ENCODE measurements around the gene SCAP.

Gene SCAP

GRCh38 chr3:47412842-47413520, 62.8 kb downstream of the SCAP start:
- DNase-seq = no peak

GRCh38 chr3:47412453-47412756, 63.3 kb downstream of the SCAP start:
- no peak for DNase-seq

GRCh38 chr3:47411696-47412452, 63.9 kb downstream of the SCAP start:
- no peak for DNase-seq

DNA sequence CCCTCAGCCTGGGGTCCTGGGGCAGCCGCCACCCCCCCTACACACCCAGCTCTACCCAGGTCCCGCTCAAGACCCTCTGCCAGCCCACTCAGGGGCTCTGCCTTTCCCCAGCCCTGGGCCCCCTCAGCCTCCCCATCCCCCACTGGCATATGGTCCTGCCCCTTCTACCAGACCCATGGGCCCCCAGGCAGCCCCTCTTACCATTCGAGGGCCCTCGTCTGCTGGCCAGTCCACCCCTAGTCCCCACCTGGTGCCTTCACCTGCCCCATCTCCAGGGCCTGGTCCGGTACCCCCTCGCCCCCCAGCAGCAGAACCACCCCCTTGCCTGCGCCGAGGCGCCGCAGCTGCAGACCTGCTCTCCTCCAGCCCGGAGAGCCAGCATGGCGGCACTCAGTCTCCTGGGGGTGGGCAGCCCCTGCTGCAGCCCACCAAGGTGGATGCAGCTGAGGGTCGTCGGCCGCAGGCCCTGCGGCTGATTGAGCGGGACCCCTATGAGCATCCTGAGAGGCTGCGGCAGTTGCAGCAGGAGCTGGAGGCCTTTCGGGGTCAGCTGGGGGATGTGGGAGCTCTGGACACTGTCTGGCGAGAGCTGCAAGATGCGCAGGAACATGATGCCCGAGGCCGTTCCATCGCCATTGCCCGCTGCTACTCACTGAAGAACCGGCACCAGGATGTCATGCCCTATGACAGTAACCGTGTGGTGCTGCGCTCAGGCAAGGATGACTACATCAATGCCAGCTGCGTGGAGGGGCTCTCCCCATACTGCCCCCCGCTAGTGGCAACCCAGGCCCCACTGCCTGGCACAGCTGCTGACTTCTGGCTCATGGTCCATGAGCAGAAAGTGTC, 64.7 kb downstream of the SCAP start:
- DNase-seq = no peak

DNA sequence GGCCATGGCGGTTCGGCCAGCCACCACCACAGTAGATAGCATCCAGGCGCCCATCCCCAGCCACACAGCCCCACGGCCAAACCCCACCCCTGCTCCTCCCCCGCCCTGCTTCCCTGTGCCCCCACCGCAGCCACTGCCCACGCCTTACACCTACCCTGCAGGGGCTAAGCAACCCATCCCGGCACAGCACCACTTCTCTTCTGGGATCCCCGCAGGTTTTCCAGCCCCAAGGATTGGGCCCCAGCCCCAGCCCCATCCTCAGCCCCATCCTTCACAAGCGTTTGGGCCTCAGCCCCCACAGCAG, 65.4 kb downstream of the SCAP start:
- DNase-seq = no peak

GRCh38 chr3:47409688-47410416, 65.9 kb downstream of the SCAP start:
- DNase-seq = no peak

- DNase-seq = no peak
Observed at GRCh38 chr3:47409284-47409683, 66.5 kb downstream of the SCAP start.

GRCh38 chr3:47408839-47409229, 66.9 kb downstream of the SCAP start:
- DNase-seq = no peak

- no peak for DNase-seq
Observed at GRCh38 chr3:47407896-47408838, 67.6 kb downstream of the SCAP start.

GRCh38 chr3:47407237-47407636, 68.5 kb downstream of the SCAP start:
- no peak for DNase-seq

GRCh38 chr3:47406762-47407149, 69.0 kb downstream of the SCAP start:
- DNase-seq = no peak

DNA sequence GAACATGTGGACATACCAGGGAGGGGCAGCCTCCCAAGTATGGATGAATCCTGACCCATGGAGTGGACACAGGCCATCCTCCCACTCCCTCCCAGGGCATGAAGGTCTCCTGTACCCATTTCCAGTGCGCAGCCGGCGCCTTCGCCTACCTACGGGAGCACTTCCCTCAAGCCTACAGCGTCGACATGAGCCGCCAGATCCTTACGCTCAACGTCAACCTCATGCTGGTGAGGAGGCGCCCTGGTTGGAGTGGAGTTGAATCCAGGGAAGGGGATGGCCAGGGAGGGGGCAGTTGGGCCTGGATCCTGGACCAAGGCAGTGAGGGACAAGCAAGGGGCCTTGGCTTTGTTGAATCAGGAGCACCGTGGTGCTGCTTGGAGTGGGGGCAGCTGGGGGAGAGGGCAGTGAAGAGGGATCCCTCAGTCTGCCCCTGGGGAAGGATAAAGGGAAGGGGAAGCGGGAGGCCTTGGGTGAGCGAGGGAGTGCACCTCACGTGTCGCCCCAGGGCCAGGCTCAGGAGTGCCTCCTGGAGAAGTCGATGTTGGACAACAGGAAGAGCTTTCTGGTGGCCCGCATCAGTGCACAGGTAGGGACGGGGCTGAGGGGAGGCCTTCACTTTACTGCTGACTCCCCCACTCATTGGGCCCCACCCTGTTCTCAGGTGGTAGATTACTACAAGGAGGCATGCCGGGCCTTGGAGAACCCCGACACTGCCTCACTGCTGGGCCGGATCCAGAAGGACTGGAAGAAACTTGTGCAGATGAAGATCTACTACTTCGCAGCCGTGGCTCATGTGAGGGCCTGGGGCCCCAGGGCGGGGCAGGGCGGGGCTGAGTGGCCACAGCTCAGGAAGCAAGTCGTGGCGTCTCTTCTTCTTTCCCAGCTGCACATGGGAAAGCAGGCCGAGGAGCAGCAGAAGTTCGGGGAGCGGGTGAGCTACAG, 69.7 kb downstream of the SCAP start:
- DNase-seq = no peak

DNA sequence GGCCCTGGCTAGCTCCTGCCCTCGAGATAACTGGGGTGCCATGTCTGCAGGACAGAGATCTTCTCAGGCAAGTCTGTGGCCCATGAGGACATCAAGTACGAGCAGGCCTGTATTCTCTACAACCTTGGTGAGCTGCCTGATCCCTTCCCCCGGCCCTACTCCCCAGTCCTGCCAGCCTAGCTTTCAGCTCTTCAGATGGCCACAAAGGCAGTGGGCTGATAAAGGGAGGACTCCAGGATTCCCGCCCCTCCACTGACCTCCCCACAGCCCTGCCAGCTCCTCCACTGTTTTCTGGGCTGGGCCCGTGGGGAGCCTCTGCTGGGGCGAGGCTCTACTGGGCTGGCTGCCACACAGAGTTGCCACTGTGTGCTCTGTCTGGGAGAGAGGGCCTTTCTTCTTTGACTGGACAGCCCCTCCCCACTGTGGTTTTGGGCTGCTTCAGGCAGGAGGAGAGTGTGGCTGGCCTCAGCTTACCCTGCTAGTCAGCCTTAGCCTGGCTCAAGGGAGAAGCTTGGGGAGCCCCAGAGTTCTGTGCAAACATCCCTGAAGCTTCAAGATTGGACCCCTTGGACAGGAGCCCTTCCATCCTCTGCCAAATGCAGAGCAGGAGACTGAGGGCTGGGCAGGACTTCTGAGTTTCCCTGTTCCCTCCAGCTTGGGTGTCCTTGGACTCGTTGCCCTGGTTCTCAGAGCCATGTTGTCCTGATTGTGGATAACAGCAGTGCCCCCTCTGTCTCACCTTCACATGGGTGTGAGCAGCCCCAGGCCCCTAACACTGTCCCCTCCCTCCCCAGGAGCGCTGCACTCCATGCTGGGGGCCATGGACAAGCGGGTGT, 70.6 kb downstream of the SCAP start:
- DNase-seq = no peak

GRCh38 chr3:47404431-47404876, 71.3 kb downstream of the SCAP start:
- no peak for DNase-seq

DNA sequence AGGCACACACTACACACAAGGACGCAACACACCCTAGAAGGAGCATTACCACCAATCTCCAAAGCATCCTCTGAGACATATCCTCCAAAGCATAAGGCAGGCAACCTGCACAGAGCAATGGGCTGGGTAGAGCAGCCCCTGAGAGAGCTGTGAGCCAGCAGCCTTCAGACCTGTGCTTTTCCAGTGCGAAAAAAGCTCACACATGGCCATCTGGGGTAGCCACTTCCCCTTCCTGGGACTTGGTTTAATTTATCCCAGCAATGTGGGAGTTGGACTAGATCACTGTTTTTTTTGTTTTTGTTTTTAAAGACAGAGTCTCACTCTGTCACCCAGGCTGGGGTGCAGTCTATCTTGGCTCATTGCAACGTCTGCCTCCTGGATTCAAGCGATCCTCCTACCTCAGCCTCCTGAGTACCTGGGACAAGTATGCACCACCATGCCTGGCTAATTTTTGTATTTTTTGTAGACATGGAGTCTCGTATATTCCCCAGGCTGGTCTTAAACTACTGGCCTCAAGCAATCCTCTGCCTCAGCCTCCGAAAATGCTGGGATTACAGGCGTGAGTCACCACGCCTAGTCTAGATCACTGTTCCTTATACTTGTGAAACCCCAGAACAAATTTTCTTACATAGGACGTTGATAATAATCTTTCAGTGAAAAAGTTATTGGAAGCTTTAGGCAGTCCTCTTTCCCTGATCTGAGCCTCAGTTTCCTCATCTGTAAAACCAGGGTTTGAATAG, 76.0 kb downstream of the SCAP start:
- no peak for DNase-seq

DNA sequence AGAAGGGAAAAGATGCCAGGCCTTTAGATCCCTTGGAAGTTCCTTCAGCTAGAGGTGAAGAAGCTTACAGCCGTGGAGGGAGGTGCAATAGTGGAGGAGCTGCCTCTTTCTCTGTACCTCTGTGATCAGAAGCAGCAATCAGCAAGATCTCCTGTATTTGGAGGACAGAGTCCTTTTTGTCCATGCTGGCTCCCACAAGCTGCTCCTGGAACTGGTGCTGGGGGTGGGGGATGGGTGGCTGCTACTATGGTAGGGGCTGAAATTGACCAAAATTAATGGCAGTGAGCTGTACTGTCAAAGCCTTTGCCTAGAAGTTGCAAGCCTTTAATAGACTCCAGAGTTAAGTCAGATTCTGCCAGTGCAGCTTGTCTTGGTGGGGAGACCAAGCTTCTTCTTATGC, 76.7 kb downstream of the SCAP start:
- DNase-seq = no peak

DNA sequence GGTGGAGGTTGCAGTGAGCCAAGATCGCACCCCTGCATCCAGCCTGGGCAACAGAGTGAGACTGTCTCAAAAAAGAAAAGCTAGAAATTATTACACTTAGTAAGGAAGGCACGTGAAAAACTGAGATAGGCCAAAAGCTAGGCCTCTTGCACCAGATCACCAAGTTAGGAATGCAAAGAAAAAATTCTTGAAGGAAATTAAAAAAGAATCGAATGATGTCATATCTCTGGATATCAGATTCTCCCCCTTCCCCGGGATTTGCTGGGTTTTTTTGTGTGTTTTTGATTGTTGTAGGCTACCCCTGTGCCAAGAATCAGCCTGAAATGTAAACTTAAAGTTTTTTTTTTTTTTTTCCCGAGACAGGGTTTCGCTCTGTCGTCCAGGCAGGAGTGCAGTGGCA, 77.5 kb downstream of the SCAP start:
- no peak for DNase-seq

DNA sequence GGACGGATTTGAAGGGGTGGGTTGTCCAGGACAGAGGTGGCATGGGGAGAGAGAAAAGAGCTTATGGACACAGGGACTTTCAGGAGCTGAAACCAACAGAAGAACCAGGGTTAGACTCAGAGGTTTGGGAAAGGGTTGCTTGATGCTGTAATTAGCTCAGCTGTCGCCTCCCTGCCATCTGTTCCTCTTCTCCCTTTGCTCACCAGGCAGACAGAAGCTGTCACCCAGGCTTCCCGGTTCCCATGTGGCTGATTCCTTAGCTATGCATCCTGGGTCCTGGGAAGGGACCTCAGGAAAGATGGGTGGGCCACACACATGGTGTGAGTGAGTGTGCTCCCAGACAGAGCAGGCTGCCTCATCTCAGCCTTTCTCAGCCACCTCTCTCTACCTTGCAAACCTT, 80.9 kb downstream of the SCAP start:
- no peak for DNase-seq

DNA sequence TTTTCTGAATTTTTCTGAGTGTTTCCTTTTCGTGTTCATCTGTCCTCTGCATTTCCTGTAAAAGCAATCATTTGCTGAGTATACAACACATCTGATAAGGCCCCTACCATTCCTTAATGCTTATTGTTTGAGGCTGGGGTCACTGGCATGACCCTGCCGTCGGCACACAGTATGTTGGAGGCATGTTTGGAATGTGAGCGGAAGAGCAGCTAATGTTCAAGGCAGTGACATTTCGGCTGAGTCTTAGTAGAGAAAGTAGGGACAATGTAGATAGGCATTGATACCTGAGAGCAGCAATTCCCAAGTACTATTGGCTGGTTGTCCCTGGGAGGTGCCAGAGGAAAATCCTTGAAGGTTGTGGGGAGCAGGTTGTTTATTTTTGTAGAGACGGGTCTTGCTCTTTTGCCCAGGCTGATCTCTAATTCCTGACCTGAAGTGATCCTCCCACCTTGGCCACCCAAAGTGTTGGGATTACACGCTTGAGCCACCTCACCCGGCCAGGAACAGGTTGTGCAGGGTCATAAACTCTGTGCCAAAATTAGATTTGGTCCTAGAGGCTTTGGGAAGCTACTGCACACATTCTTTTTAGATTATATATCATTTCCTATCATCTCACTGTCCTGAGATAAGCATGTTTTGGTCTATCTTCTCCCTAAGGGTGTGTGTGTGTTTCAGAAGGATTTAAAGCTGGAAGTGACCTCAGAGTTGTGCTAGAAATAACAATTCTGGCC, 81.4 kb downstream of the SCAP start:
- no peak for DNase-seq

Data from NCI-H226 (cell line).